ENCODE results near the gene EXOG.

GRCh38 chr3:38516669-38517068 is 20.5 kb downstream of the EXOG start:
- TF ChIP-seq POLR2A (IDR thresholded peaks at IDR 0.05) (no peak), CTCF (IDR thresholded peaks at IDR 0.05 in 8 of 11, conservative IDR thresholded peaks at IDR 0.05 in 3 of 11) (no peak), POLR2AphosphoS5 (IDR thresholded peaks at IDR 0.05) (no peak)

Data from spleen (tissue), 7 donors.